A549 (cell line): Measurements from ENCODE around the gene PDS5A. TPM values are rescaled to one million over a fixed set of nuclear protein-coding genes. Genes with fewer than 3 reads are reported as not detected.
A peak's percentile ranks its signal among the peaks of the same experiment; 100 is the strongest.

Source experiments
- ATAC-seq, 2 experiments: fragments of 200-7000 bp in 1 of 2; fragments of >200 bp in 1 of 2; cut with Nextera tagmentation in 1 of 2; cut with Tn5 transposase in 1 of 2; 3 replicates each; pipeline versions ENCODE4 v1.8.0 to v1.9.1; 2018 to 2020; ENCODE audit warnings: mild to moderate bottlenecking in 1 of 2, moderate library complexity in 1 of 2
- CTCF ChIA-PET: fragments of 300-600 bp; sonication (Branson Sonifier 250); formaldehyde crosslinking; extraction: SDS; loops from one replicate; lab custom pipeline; 2021; ENCODE audit warnings: antibody characterized with exemption, inconsistent platforms; lab: Yijun Ruan, JAX
- POLR2A ChIA-PET: fragments of 350-600 bp; formaldehyde crosslinking; extraction: SDS; loops from one replicate; lab custom pipeline; 2021; ENCODE audit warnings: antibody characterized with exemption, inconsistent platforms; lab: Yijun Ruan, JAX
- DNase-seq, 2 experiments: peaks; one replicate each; pipeline versions ENCODE4 v3.0.0 to v3.0.0-alpha.2; 2011 to 2016; ENCODE audit warnings: low read depth in 1 of 2, low spot score in 1 of 2
- FAIRE-seq: peaks from 2 replicates; lab custom pipeline; 2011; peaks lifted over from hg19 to GRCh38; lab: Jason Lieb, UNC
- H3K27ac ChIP-seq, 2 experiments: fragments of >200 bp; sonication (Bioruptor Twin); formaldehyde crosslinking; 3 replicates each; pipeline ENCODE4 v1.5.1; 2016 to 2017
- H3K4me1 ChIP-seq: fragments of >200 bp; sonication (Bioruptor Twin); formaldehyde crosslinking; 3 replicates; pipeline ENCODE4 v1.6.1; 2016
- H3K4me2 ChIP-seq: fragments of >200 bp; sonication (Bioruptor Twin); formaldehyde crosslinking; 3 replicates; pipeline ENCODE4 v1.6.1; 2016
- H3K4me3 ChIP-seq: fragments of >200 bp; sonication (Bioruptor Twin); formaldehyde crosslinking; 3 replicates; pipeline ENCODE4 v1.5.1; 2016
- H3K9me3 ChIP-seq: fragments of >200 bp; sonication (Bioruptor Twin); formaldehyde crosslinking; 3 replicates; pipeline ENCODE4 v1.6.1; 2016
- BCL3 ChIP-seq: fragments of >200 bp; sonication (Bioruptor Twin); formaldehyde crosslinking; IDR thresholded peaks from 3 replicates; pipeline ENCODE4 v1.6.1; 2016
- BHLHE40 ChIP-seq: IDR thresholded peaks from 2 replicates; pipeline ENCODE4 v1.6.1; 2012; ENCODE audit warnings: low read depth, low read length, inconsistent platforms
- CBX8 ChIP-seq: fragments of 200-600 bp; sonication (generic); IDR thresholded peaks from 2 replicates; pipeline ENCODE4 v1.6.1; 2016
- CEBPB ChIP-seq, 2 experiments: fragments of >200 bp in 1 of 2; sonication (Bioruptor Twin) in 1 of 2; formaldehyde crosslinking in 1 of 2; IDR thresholded peaks; 2 replicates each; pipeline ENCODE4 v1.6.1; 2012 to 2016
- CHD2 ChIP-seq: fragments of 150-350 bp; IDR thresholded peaks from 2 replicates; pipeline ENCODE4 v1.6.1; 2014; ENCODE audit warnings: low read length; ENCODE audit not compliant: partially characterized antibody
- ELK1 ChIP-seq: fragments of 150-350 bp; IDR thresholded peaks from 2 replicates; pipeline ENCODE4 v1.6.1; 2014; ENCODE audit warnings: low read depth, mild to moderate bottlenecking, low read length
- EP300 ChIP-seq, 2 experiments: fragments of >200 bp; sonication (Bioruptor Twin); formaldehyde crosslinking; IDR thresholded peaks; 2 replicates in 1 of 2; 3 replicates in 1 of 2; pipeline ENCODE4 v1.6.1; 2016 to 2017
- ESRRA ChIP-seq: fragments of 150-350 bp; IDR thresholded peaks from 2 replicates; pipeline ENCODE4 v1.6.1; 2014; ENCODE audit warnings: mild to moderate bottlenecking, low read length, borderline replicate concordance
- FOSB ChIP-seq: fragments of 250-450 bp; sonication (Bioruptor Pico); IDR thresholded peaks from 2 replicates; pipeline ENCODE4 v1.5.0; 2020; ENCODE audit warnings: mild to moderate bottlenecking, moderate library complexity
- FOSL2 ChIP-seq, 2 experiments: fragments of 450-650 bp in 1 of 2; fragments of >200 bp in 1 of 2; sonication (Bioruptor Twin) in 1 of 2; formaldehyde crosslinking; IDR thresholded peaks; 2 replicates each; pipeline versions ENCODE4 v1.5.0 to v1.6.1; 2016 to 2020; ENCODE audit warnings: mild to moderate bottlenecking in 1 of 2, moderate library complexity in 1 of 2
- HOXB13 ChIP-seq: fragments of 250-450 bp; sonication (Bioruptor Pico); IDR thresholded peaks from 2 replicates; pipeline ENCODE4 v1.5.0; 2020; ENCODE audit warnings: low read depth, mild to moderate bottlenecking, moderate library complexity
- JUN ChIP-seq, 2 experiments: fragments of >200 bp; sonication (Bioruptor Twin); formaldehyde crosslinking; IDR thresholded peaks; 2 replicates in 1 of 2; 3 replicates in 1 of 2; pipeline ENCODE4 v1.6.1; 2016 to 2017
- MAFK ChIP-seq: fragments of 450-650 bp; IDR thresholded peaks from 2 replicates; pipeline ENCODE4 v1.6.1; 2014; ENCODE audit not compliant: partially characterized antibody
- MYC ChIP-seq: IDR thresholded peaks from 2 replicates; pipeline ENCODE4 v1.6.1; 2012; ENCODE audit warnings: mild to moderate bottlenecking, inconsistent platforms, low read length, improper control_type of control experiment, borderline replicate concordance
- NPAS2 ChIP-seq: fragments of 250-450 bp; sonication (Bioruptor Pico); IDR thresholded peaks from 2 replicates; pipeline ENCODE4 v1.8.0; 2022; ENCODE audit warnings: mild to moderate bottlenecking, moderate library complexity, borderline replicate concordance
- NR3C1 ChIP-seq: fragments of >200 bp; sonication (Bioruptor Twin); formaldehyde crosslinking; IDR thresholded peaks from 3 replicates; pipeline ENCODE4 v1.6.1; 2017
- PBX3 ChIP-seq: IDR thresholded peaks from 2 replicates; pipeline ENCODE4 v1.6.1; 2012
- POLR2A ChIP-seq: IDR thresholded peaks from 2 replicates; pipeline ENCODE4 v1.6.1; 2012; ENCODE audit warnings: mild to moderate bottlenecking, low read length
- POLR2AphosphoS2 ChIP-seq: conservative IDR thresholded peaks from 2 replicates; pipeline ENCODE4 v1.6.1; 2012; ENCODE audit warnings: low read length, improper control_type of control experiment, inconsistent platforms
- RARB ChIP-seq: fragments of 250-450 bp; sonication (Bioruptor Pico); IDR thresholded peaks from 2 replicates; pipeline ENCODE4 v1.8.0; 2021; ENCODE audit warnings: mild to moderate bottlenecking, moderate library complexity
- SMC3 ChIP-seq: fragments of >200 bp; sonication (Bioruptor Twin); formaldehyde crosslinking; IDR thresholded peaks from 3 replicates; pipeline ENCODE4 v1.6.1; 2018; ENCODE audit warnings: inconsistent platforms
- WGBS: methylation state at CpG from one replicate; pipeline ENCODE4 v1.1.6; 2017; ENCODE audit errors: missing lambda C conversion rate; 5-methylcytosine and 5-hydroxymethylcytosine counted together
- polyA plus RNA-seq, 4 experiments: library from polyadenylated mRNA; depleted of rRNA in 3 of 4; stranded (reverse); fragments of >200 nt; fragmentation: RNase III in 1 of 4; extraction: RNeasy Plus Mini Kit Qiagen cat#74134 plus additional on column Dnase treatment in 1 of 4; gene quantifications; 2 replicates in 3 of 4; 3 replicates in 1 of 4; pipeline ENCODE4 v1.2.3, GENCODE V29; 2011 to 2017

The PDS5A gene
- polyA plus RNA-seq, 2 of the 4 experiments (the other 2 are of a cell fraction) = 33.0 to 87.5 TPM

GRCh38 chr4:39933671-39934590, 43.8 kb downstream of the PDS5A start (continued):
- no peak for TF ChIP-seq ELK1
- TF ChIP-seq, all 56 proteins: peak for 0

- no peak overlapping the region for H3K4me3 ChIP-seq
- no peak for ATAC-seq
Observed at GRCh38 chr4:39932776-39933402, 44.8 kb downstream of the PDS5A start.

GRCh38 chr4:39931441-39931901, 46.2 kb downstream of the PDS5A start:
- 76% methylated on average over 5 of the region's 5 CpGs for WGBS
- ATAC-seq = peak in 1 of 2 experiments; percentile 58; a peak in 3 of 6 replicates
- ChIA-PET CTCF (no interaction called here), POLR2A (no interaction called here)
- Histone ChIP-seq H3K4me3 (no peak overlapping the region), H3K27ac (no peak overlapping the region), H3K4me1 (peaks cover 4% of the 10 kb centered on the region; the same call in 1 of the 3 replicates), H3K9me3 (no peaks in the 10 kb centered on the region), H3K4me2 (no peak overlapping the region)
- TF ChIP-seq JUN (IDR thresholded peaks at IDR 0.05) (no peak), ELK1 (no peak), CEBPB (IDR thresholded peaks at IDR 0.05) (no peak), PBX3 (no peak), FOSB (CRISPR knock-in tag) (no peak), CBX8 (no peak)
- FAIRE-seq = no peak
- no peak for DNase-seq

More at GRCh38 chr4:39932776-39933402, 44.8 kb downstream of the PDS5A start:
- no peak overlapping the region for H3K4me2 ChIP-seq
- CTCF ChIA-PET = no interaction called here
- H3K4me1 ChIP-seq = peaks cover 4% of the 10 kb centered on the region; the same call in 1 of the 3 replicates
- DNase-seq = no peak
- WGBS = 92% methylated on average over 8 of the region's 8 CpGs
- no peak for FAIRE-seq
- H3K27ac ChIP-seq = no peak overlapping the region
- H3K9me3 ChIP-seq = no peaks in the 10 kb centered on the region
- POLR2A ChIA-PET = interaction anchor here (0.6 kb wide), 1 partner anchor 94 kb away, joined by 6 read pairs; no protein-coding TSS in a partner anchor
- no peak for TF ChIP-seq BHLHE40
- TF ChIP-seq NR3C1 = no peak
- no peak for TF ChIP-seq EP300 (IDR thresholded peaks at IDR 0.05)
- TF ChIP-seq BCL3 = no peak
- TF ChIP-seq FOSL2 (IDR thresholded peaks at IDR 0.05) = no peak
- no peak for TF ChIP-seq FOSL2 (CRISPR knock-in tag; IDR thresholded peaks at IDR 0.05)
- TF ChIP-seq RARB (CRISPR knock-in tag) = no peak

GRCh38 chr4:39928538-39928937, 49.2 kb downstream of the PDS5A start:
- no peak for ATAC-seq
- Histone ChIP-seq H3K4me1 (0 out of 3 replicates have a peak, but pooled peaks cover 4% of the 10 kb centered on the region), H3K4me2 (no peak overlapping the region), H3K27ac (no peak overlapping the region), H3K9me3 (no peaks in the 10 kb centered on the region), H3K4me3 (no peak overlapping the region)
- no peak for FAIRE-seq
- WGBS = 98% methylated on average over 2 of the region's 2 CpGs
- ChIA-PET CTCF (no interaction called here), POLR2A (no interaction called here)
- DNase-seq = no peak
- TF ChIP-seq SMC3 (no peak), POLR2A (no peak), POLR2AphosphoS2 (no peak), NPAS2 (no peak), FOSB (CRISPR knock-in tag) (no peak), ESRRA (no peak), BCL3 (no peak), MYC (no peak), CHD2 (no peak), MAFK (no peak), HOXB13 (CRISPR knock-in tag) (no peak), PBX3 (no peak)
